SK-N-MC (cell line): ENCODE data around the gene ARID5B.

Source experiments
- DNase-seq: peaks from one replicate; pipeline ENCODE4 v3.0.0-alpha.2; 2011; ENCODE audit warnings: low read depth, low spot score
- H3K27ac ChIP-seq: fragments of 200-600 bp; sonication (generic); 2 replicates; pipeline ENCODE4 v1.5.1; 2016; ENCODE audit warnings: mixed run types
- H3K36me3 ChIP-seq: fragments of 200-600 bp; sonication (generic); 2 replicates; pipeline ENCODE4 v1.6.1; 2017; ENCODE audit warnings: antibody characterized with exemption, low read length, mixed read lengths; ENCODE audit not compliant: insufficient read depth
- H3K4me3 ChIP-seq: fragments of 200-600 bp; sonication (generic); 2 replicates; pipeline ENCODE4 v1.5.1; 2016
- H3K9ac ChIP-seq: fragments of 200-600 bp; sonication (generic); 2 replicates; pipeline ENCODE4 v1.8.0; 2017; ENCODE audit warnings: mixed run types, mixed read lengths; ENCODE audit not compliant: insufficient read length
- H3K9me3 ChIP-seq: fragments of 200-600 bp; sonication (generic); 2 replicates; pipeline ENCODE4 v1.6.1; 2017; ENCODE audit warnings: low read depth, mild to moderate bottlenecking, antibody characterized with exemption, low read length, moderate library complexity, mixed read lengths
- EZH2 ChIP-seq: fragments of 200-600 bp; sonication (generic); IDR thresholded peaks from one replicate; pipeline ENCODE4 v1.6.1; 2017; ENCODE audit warnings: antibody characterized with exemption
- FOXP2 ChIP-seq: optimal IDR thresholded peaks from 2 replicates; pipeline ENCODE3; 2011; ENCODE audit warnings: mild to moderate bottlenecking, moderate library complexity; ENCODE audit not compliant: insufficient read depth; ENCODE audit errors: extremely low read length, control extremely low read depth
- POLR2AphosphoS5 ChIP-seq: IDR thresholded peaks from 2 replicates; pipeline ENCODE4 v1.6.1; 2012; ENCODE audit warnings: mild to moderate bottlenecking, low read depth, low read length, borderline replicate concordance

ARID5B gene

DNA sequence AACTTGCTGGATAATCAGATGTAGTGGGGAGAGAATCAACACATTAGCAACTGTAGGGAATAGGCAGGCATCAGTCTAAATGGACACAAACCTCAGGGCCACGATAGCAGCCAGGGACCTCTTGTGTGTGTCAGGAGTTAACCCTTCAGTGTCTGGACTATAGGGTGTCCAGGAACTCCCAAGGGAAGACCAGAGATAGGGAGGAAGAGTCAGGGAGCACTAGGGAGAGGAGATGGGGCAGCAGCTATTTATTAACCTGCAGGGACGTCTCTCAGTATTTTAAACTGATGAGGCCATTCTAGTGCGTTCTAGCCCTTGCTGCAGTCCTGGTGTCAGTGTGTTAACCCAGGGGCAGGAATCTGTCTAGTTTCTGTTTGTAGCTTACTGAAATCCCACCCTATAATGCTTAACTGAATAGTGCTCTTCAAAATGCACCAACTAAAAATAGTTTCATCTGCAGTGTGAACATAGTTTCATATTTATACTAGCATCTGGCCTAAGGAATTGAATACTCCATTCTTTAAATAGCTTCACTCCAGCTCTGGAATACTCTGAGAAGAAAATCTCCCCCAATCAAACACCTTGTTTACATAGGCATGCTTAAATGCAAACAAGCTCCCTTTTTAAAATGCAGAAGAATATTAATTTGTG is 62.7 kb downstream of the ARID5B start:
- no peak overlapping the region for H3K4me3 ChIP-seq
- H3K27ac ChIP-seq = no peak overlapping the region
- H3K9ac ChIP-seq = no peak overlapping the region
- DNase-seq = no peak
- H3K36me3 ChIP-seq = no peaks in the 10 kb centered on the region
- no peak for TF ChIP-seq POLR2AphosphoS5
- no peak for TF ChIP-seq FOXP2
- TF ChIP-seq EZH2 = no peak
- no peaks in the 10 kb centered on the region for H3K9me3 ChIP-seq

DNA sequence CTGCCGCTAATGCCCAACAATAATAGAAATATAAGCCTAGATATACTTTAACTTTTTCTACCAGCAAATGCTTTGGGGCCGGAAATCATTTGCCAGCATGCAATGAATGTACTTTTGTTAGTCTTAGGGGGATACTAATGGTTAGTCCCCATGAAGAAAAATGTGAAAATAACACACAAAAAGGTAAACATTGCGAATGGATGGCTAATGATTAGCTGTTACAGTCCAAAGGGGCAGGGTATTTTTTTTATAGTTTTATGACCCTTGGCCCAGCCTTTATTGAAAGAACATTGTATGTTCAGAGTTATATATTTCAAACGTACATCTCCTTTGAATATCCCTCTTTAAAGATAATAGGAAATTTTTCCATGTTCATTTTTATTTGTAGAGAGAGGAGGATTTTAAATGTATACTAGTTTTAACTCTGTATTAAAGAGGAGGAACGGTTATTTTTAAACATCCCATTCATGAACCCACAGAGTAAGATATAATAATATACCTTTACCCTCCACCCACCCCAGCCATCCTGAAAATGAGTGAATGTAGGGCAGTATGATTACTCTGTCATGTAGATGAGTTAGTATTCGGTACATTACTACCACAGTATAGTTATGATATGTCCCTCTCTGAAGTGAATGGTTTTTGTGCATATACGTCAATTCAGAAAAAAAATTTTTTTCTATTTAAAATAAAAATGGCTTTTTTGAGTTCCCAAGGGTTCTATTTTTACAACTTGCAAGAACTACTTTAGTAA is 63.6 kb downstream of the ARID5B start:
- H3K27ac ChIP-seq = no peak overlapping the region
- H3K4me3 ChIP-seq = no peak overlapping the region
- TF ChIP-seq POLR2AphosphoS5 (no peak), EZH2 (no peak), FOXP2 (no peak)
- no peaks in the 10 kb centered on the region for H3K9me3 ChIP-seq
- no peaks in the 10 kb centered on the region for H3K36me3 ChIP-seq
- no peak for DNase-seq
- H3K9ac ChIP-seq = no peak overlapping the region

DNA sequence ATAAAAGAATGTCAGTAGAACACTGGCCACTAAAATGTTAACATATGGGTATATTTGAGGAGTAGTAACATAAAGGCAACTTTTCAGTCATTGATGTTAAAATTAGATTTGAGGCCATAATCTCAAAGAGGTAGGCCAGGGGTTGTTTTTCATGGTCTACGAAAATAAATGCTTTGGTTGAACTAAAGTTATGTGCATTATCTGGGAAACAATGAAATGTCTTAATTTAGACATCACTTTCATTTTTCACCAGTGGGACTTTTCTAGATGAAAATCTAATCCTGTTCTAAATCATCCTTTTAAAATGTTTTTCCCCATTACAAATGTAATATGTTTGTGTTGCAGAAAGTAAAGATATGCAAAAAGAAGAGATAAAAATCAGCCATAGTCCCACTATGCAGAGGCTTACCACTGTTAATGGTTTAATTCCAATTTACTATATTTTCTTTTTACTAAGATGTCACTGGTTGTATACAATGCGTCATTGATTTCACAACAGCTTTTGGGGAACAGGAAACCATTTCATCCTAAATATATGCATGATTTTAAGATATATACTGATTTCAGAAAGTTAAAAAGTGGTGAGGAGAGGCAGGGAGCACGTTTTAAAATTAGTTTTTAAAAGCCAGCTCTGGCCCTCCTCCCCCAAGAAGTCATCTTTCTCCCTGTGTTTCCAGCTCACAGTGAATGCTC is 64.3 kb downstream of the ARID5B start:
- DNase-seq = no peak
- Histone ChIP-seq H3K9me3 (no peaks in the 10 kb centered on the region), H3K9ac (no peak overlapping the region), H3K4me3 (no peak overlapping the region), H3K27ac (no peak overlapping the region), H3K36me3 (no peaks in the 10 kb centered on the region)
- TF ChIP-seq FOXP2 (no peak), POLR2AphosphoS5 (no peak), EZH2 (no peak)

DNA sequence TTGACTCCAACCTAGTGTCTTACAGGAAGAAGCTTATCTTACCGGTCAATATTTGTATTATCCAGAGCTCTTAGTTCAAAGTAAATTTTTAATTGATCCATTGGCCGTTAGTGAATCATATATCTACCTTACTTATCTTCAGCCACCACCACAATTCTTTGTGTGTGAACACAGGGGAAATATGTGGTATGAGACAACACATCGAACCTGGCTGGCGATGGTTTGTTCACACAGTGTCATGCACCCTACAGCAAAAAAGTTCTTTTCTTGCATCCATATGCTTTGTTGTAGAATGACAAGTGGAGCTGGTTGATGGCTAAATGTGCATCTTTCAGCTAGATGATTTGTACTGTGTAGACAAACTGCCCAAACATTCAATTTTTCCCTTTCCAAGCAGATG is 65.8 kb downstream of the ARID5B start:
- H3K36me3 ChIP-seq = no peaks in the 10 kb centered on the region
- no peak overlapping the region for H3K27ac ChIP-seq
- H3K4me3 ChIP-seq = no peak overlapping the region
- no peak overlapping the region for H3K9ac ChIP-seq
- DNase-seq = no peak
- TF ChIP-seq FOXP2 = no peak
- no peak for TF ChIP-seq POLR2AphosphoS5
- TF ChIP-seq EZH2 = no peak
- no peaks in the 10 kb centered on the region for H3K9me3 ChIP-seq

DNA sequence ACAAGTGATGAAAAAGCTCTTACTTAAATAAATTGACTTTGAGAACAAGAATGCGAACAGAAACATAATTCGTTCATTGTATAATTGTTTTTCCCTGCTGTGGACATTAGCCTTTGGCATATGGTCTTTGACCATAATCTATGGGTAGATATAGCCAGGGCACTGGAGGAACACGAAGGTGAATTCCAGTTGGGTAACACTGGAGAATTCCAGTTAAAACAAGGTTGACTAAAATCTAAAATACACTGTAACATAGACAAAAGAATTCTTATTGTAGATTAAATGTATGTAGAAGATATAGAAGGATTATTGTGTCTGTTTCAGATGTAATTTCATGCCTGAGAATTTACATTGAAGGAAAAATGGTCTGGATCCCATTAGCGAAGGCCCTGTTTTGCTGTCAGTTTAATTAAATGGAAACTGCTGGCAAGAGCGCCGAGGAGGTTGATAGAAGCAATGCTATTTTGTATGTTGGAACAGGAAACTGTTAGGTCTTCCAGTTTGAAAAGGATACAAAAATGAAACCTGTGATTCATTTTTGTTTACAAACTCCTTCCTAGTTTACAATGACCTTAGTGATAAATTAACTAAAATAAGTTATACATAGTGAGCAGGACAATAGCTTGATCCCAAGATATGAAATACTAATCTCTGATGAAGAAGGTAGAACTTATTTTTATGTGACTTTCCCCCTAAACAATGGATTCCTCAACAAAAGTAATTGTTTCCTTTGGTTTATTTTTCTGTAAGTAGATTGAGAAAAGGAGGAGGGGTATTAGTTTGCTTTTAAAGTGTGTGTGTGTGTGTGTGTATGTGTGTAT is 68.9 kb downstream of the ARID5B start:
- Histone ChIP-seq H3K4me3 (peak overlapping the region; percentile 48), H3K27ac (peak overlapping the region; percentile 91), H3K9ac (peak overlapping the region; percentile 47), H3K36me3 (no peaks in the 10 kb centered on the region), H3K9me3 (no peaks in the 10 kb centered on the region)
- TF ChIP-seq EZH2 (no peak), POLR2AphosphoS5 (no peak), FOXP2 (no peak)
- DNase-seq = no peak

DNA sequence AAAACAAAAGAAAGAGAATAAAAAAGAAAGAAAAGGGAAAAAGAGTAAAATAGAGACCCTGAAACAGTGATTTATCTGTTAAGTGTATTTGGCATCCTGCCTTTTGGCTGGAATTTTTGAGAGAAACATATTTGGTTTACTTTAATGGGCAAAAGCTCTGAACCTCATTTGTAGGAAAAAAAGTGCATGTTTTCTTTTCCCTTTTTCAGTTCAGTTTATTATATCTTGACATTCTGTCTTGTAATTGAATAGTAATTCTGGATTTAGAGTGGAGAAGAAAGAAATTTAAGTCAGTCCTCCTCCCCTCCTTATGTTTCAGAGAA is 69.5 kb downstream of the ARID5B start:
- TF ChIP-seq FOXP2 = no peak
- no peak for TF ChIP-seq EZH2
- TF ChIP-seq POLR2AphosphoS5 = no peak
- Histone ChIP-seq H3K4me3 (peak overlapping the region; percentile 48), H3K27ac (peak overlapping the region; percentile 91), H3K9ac (peak overlapping the region; percentile 47), H3K9me3 (no peaks in the 10 kb centered on the region), H3K36me3 (no peaks in the 10 kb centered on the region)
- DNase-seq = no peak

DNA sequence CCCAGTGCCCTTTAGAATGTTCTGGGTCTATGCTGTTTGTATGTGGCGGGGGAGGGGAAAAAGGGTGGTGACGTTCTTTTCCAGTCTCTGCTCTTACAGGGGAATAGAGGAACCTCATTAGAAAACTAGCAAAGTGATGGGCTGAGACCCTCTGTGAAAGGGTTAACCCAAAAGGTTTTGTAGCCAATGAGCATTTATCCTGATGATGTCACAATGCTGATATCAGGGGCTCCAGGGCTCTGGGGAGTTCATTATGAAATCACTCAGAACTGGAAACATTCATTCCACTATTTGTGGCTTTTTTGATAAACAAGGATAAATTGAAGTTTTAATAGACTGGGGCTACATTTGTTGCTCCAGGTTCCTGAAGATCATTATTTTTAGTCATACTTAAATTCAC is 71.7 kb downstream of the ARID5B start:
- TF ChIP-seq POLR2AphosphoS5 (no peak), FOXP2 (no peak)
- H3K9ac ChIP-seq = no peak overlapping the region
- DNase-seq = no peak
- no peak overlapping the region; the same call in 1 of the 2 replicates for H3K4me3 ChIP-seq
- H3K36me3 ChIP-seq = no peaks in the 10 kb centered on the region
- peak overlapping the region; percentile 96 for H3K27ac ChIP-seq
- no peaks in the 10 kb centered on the region for H3K9me3 ChIP-seq

DNA sequence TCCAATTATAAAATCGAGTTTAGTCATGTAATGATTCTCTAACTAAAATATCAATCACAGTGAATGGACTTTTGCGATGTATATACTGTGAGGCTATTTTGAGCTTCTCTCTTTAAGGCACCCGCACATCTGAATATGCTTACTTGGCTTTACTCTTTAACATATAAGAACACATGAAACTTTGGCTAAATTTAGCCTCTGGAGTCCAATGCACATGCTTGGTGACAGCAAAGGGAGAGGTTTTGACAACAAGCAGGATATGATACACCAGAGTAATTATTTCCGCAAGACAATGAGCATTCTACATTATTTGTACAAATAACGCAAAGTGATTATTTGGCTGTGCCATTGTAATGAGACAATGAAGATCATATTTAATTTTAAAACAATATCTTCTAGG is 72.4 kb downstream of the ARID5B start:
- Histone ChIP-seq H3K27ac (peak overlapping the region; percentile 96), H3K9ac (peak overlapping the region; percentile 53), H3K4me3 (peak overlapping the region; percentile 70), H3K9me3 (no peaks in the 10 kb centered on the region), H3K36me3 (no peaks in the 10 kb centered on the region)
- no peak for DNase-seq
- TF ChIP-seq FOXP2 = no peak
- TF ChIP-seq EZH2 = no peak
- TF ChIP-seq POLR2AphosphoS5 = no peak
